Colon (tissue), 2 donors: ENCODE data around the gene MOV10L1.

Experiments used
- FAIRE-seq: peaks from 2 replicates; lab custom pipeline; 2012; peaks lifted over from hg19 to GRCh38; lab: Jason Lieb, UNC
- donor health status: control.
- donor health status: control.

The MOV10L1 gene

GRCh38 chr22:50089682-50090411, at the start of gene MOV10L1:
Gene MOV10L1, plus strand, starts transcription at chr22:50090006. Its CDS starts 83 bp downstream, at chr22:50090089.
- FAIRE-seq = no peak

- no peak for FAIRE-seq
Observed at GRCh38 chr22:50040717-50041116, 49.1 kb upstream of the MOV10L1 start.

DNA sequence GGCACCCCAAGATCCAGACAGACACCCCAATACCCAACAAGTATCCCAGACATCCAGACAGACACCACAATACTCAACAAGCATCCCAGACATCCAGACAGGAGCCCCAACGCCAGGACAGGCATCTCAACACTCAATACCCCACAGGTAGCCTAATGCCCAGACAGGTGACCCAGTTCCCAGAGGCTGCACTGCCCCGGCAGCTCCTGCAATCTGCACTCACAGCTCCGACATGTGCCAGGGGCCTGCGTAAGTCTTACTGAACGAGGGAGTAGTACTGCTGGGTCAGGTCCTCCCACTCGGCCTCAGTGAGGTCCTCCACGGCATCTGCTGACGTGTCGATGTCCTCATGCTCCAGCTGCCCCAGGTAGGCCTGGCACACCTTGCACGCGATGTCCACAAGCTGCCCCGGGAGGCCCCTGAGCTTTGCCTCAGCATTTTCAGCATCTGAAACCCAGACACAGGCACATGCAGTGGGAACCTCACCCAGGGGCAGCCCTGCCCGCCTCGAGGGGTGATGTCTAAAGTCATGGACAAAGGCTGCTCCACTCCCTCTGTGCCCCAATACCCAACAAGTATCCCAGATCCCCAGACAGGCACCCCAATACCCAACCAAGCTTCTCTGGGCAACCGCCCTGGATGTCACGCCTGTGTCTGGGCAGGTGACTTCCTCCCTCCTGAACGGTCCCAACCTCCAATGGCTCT, 48.3 kb upstream of the MOV10L1 start:
- FAIRE-seq = no peak

DNA sequence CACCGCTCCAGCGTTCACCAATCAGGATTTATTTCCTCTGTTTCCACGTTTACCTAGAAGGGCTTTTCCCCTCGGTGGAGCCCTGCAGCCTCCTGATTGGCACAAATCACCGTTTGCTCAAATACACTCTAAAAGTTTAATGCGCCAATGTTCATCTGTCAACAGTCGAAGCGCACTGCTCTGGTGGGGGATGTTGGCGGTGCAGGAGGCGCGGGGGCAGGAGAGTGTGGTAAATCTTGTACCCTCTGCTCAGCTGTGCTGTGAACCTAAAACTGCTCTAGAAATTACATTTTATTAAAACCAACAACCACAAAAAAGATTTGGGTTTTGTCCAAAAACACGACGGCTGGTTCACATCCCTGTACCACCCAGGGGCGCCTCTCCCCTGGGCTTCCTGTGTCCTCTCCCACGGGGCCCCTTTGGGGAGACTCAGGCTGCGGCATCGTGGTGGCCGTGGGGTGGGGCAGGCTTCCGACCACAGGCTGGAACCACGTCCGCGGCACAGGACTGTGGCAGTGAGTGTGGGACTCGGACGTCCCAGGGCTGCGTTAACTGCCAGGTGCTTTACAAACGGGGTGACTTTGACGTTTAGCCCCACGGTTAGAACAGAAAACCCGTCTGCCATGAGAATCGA, 45.2 kb upstream of the MOV10L1 start:
- FAIRE-seq = no peak

- no peak for FAIRE-seq
Observed at GRCh38 chr22:50045211-50046018, 44.4 kb upstream of the MOV10L1 start.

DNA sequence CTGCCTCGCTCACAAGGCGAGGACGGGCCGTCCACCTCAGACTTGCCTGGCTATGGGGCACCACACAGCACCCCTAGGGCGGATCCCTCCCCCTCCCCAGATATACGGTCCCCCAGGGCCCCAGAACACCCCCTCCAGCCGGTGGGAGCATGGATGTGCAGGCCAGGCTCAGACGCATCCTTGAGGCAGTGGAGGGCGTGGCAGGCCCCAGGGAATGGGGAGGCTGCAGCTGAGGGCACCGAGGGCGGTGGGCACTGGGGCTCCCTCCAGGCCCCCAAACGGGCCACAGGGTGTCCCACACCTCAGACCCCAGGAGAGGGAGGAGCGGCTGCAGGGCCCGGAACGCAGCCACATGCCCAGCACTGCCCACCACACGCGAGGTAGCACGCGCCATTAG, 43.8 kb upstream of the MOV10L1 start:
- FAIRE-seq = no peak

- FAIRE-seq = no peak
Observed at GRCh38 chr22:50046481-50047245, 43.1 kb upstream of the MOV10L1 start.

DNA sequence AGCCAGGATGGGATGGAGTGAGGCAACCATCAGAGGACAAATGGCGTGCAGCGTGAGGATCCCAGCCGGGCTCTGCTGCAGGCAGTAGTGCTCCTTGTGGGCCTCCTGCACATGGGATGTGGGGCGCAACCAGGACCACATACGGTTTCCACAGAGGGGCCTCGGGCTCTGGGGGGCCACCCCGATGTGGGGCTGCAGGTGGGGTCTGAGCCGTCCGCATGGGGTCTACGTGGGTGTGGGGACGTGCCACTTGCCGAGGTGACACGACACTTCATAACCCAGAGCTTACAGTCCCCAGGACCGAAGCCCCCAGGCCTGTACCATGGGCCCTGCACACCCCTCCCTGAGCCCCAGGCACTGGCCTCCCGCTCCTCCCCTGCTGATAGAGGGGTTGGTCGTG, 42.5 kb upstream of the MOV10L1 start:
- no peak for FAIRE-seq

DNA sequence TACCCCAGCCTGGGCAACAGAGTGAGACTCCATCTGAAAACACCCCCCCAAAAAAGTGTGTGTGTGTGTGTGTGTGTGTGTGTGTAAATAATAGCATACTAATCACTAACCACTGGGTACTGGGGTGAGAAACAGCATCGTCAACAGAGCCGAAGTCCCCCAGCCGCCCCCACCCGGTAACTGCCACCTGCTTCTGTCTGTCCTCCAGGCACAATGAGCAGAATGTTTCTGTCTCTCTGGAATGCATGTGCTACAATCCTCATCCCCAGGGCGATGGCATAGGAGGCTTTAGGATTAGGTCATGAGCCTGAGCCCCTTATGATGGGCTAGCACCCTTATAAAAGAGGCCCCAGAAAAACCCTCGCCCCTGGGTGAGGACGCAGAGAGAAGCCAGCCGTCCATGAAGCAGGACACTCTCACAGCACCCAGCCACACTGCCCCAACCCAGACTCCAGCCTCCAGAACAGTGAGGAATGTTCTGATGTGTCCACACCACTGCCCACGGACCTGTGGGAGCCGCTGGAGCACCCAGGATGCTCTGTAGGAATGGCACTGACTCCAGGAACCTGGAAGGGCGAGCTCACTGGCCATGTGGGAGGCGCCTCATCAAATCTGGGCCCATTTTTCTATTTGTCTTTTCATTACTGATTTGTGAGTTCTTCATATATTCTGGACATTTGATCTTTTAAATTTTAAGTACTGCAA, 41.6 kb upstream of the MOV10L1 start:
- no peak for FAIRE-seq

- no peak for FAIRE-seq
Observed at GRCh38 chr22:50048836-50049235, 41.0 kb upstream of the MOV10L1 start.

DNA sequence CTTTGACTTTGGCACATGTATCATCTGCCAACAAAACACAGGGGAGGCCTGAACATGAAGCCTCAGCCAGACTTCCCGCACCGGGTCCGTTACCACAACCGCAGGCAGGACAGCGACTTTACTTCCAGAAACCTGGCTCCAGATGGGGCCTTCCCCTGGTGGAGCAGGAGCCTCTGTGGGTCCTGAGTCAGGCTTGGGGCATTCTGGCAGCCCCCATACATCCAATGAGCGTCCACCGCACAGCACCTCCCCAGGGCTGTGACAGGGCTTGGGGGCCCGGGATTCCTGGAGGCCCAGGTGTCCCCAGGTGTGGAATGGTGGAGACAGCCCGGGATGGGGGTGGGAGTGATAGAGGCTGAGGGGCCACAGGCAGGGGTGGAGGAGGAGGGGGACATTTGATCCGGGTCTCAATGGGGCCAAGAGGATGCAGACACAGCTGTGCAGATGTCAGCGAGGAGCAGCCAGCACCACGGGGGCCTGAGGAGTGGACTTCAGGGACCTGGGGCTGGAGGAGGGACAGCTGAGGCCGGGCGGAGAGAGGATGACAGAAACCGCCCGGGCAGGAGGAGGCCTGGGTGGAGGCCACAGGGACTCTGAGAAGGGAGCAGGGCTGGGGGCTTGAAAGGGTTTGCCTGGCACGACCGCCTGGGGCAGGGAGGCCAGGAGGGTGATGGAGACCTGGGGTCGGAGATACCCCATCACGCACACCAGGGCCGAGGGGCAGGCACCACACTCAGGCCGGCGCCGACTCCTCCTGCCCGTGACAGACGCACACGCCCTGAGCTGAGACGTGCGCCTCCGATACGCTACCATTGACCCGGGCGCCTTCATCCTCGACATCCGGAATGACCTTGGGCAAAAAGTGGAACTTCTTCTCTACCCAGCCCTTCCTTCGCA, 40.3 kb upstream of the MOV10L1 start:
- FAIRE-seq = no peak

DNA sequence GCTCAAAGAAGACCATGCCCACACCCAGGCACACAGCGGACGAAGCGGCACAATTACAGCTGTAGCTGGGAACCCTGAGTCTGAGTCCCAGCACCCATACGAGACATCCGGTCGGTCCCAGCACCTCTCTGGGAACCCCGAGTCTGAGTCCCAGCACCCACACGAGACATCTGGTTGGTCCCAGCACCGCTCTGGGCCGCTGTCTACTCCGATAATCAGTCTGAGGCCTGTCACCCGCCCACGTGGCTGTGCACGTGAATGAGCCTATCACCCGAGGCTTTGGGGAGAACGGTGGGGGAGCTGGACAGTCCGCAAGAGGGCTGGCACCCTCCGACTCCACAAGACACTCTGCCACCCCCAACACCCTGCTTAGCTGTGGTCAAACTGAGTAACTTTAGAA, 37.9 kb upstream of the MOV10L1 start:
- FAIRE-seq = no peak

DNA sequence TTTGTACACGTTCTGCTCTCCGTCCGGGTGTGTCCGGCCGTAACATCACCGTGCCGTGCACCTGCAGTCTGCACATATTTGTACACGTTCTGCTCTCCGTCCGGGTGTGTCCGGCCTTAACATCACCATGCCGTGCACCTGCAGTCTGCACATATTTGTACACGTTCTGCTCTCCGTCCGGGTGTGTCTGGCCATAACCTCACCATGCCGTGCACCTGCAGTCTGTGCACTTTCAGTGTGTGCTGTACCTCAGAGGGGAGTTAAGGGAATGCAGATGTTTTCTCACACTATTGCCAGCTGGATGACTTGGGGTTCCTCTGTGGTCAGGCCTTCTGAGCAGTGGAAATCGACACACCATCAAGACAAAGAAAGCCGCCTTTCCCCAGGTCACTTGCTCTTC, 35.9 kb upstream of the MOV10L1 start:
- FAIRE-seq = no peak

DNA sequence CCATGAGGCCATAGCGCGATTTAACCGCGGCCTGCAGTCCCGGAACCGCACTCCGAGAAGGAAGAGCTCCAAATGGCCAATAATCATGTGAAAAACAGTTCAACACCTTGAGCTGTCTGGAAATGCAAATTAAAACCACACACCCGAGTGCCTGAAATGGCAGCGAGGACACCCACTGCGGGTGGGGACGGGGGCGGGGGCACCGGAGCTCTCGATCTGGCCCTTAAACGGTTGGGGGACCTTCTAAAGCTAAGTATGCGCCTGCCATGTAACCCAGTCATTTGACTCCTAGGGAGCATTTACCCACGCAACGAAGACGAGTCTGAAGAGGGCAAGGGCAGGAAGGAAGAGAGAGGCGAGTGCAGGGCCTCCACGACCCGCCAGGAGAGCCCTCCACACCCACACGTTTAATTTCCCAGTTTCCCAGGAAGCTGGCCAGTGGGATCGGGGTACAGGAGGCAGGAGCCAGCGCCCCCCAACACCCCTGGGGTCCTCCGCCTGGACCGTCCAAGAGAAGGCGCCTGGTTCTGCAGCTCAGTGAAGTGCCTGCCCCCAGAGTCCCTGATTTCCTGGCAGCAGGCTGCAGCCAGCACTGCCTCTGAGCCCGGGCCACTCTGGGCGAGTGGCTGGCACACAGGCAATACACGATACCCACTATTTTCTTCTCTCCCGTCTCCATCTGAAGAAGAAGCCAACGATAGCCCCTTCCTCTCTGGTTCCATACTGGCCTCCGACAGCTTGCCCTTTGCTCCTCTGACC, 33.4 kb upstream of the MOV10L1 start:
- no peak for FAIRE-seq

- no peak for FAIRE-seq
Observed at GRCh38 chr22:50057278-50058060, 32.3 kb upstream of the MOV10L1 start.

DNA sequence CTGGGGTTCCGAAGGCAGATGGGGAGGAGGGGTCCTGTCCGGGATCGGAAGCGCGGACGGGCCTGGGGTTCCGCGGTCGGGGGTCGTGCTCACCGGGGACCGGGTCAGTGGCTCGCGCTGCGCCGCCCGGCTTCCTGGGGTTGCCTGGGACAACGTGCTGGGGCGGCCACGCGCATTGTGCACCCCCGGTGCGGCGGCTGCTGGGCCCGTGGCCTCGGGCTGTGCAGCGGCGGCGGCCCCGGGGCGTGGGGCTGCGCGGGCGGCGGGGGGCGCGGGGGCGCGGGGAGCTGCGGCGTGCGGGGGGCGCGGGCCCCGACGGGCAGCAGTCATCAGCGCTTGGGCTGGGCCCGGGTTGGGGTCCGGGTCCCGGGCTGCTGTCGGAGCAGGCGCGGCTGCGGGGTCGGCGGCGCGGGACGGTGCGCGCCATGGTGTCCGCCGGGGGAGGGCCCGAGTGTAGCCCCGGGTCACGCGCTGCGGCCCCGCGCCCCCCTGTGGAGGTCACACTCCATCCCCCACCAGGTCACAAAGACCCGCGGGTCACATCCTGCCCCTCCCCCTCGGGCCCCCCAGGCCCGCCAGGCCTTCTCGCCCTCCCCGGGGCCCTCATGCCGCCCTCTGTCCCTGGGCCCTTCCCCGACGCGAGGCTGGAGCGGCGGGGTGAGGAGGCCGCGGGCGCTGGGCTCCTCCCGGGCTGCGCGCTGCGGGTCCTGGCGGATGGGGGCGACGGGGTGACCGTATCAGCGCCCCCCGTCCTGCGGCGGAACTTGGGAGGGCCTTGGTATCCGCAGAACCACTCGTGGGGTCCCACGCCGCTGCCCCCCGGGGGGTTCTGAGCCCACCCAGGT, 31.5 kb upstream of the MOV10L1 start, which contains the start of gene TTLL8:
TTLL8 (minus strand) TSS at position 238 of the 845 bp plus-strand sequence.
- no peak for FAIRE-seq
